H9 (cell line): ENCODE data around the gene CCDC28A. TPM values are rescaled to one million over a fixed set of nuclear protein-coding genes. Genes with fewer than 3 reads are reported as not detected.

Experiments
- DNase-seq: peaks from one replicate; pipeline ENCODE4 v3.0.0-alpha.2; 2017
- H2AFZ ChIP-seq: one replicate; pipeline ENCODE4 v1.6.1; 2013; ENCODE audit warnings: mild to moderate bottlenecking, low read length, control low read depth, moderate library complexity
- H2AK5ac ChIP-seq: 2 replicates; pipeline ENCODE4 v1.6.1; 2013; ENCODE audit warnings: low read length, control low read depth, mixed read lengths; ENCODE audit not compliant: insufficient read length
- H2BK120ac ChIP-seq: one replicate; pipeline ENCODE4 v1.6.1; 2013; ENCODE audit warnings: low read depth, mild to moderate bottlenecking, low read length, control low read depth, inconsistent platforms; ENCODE audit not compliant: poor library complexity, severe bottlenecking
- H2BK12ac ChIP-seq: 2 replicates; pipeline ENCODE4 v1.6.1; 2013; ENCODE audit warnings: low read length, control low read depth, mixed read lengths, low read depth; ENCODE audit not compliant: insufficient read length
- H2BK15ac ChIP-seq: 2 replicates; pipeline ENCODE4 v1.6.1; 2013; ENCODE audit warnings: low read depth, low read length, control low read depth
- H2BK20ac ChIP-seq: one replicate; pipeline ENCODE4 v1.6.1; 2013; ENCODE audit warnings: low read depth, mild to moderate bottlenecking, low read length, control low read depth, inconsistent platforms; ENCODE audit not compliant: poor library complexity, severe bottlenecking
- H2BK5ac ChIP-seq: 2 replicates; pipeline ENCODE4 v1.6.1; 2013; ENCODE audit warnings: low read length, control low read depth, mixed read lengths; ENCODE audit not compliant: insufficient read length
- H3K14ac ChIP-seq: 2 replicates; pipeline ENCODE4 v1.6.1; 2013; ENCODE audit warnings: low read length, control low read depth; ENCODE audit not compliant: insufficient read depth
- H3K18ac ChIP-seq: 2 replicates; pipeline ENCODE4 v1.6.1; 2013; ENCODE audit warnings: low read depth, mild to moderate bottlenecking, mixed read lengths, low read length, control low read depth; ENCODE audit not compliant: insufficient read length
- H3K23ac ChIP-seq: 2 replicates; pipeline ENCODE4 v1.6.1; 2013; ENCODE audit warnings: low read length, control low read depth, mixed read lengths, low read depth; ENCODE audit not compliant: insufficient read length
- H3K23me2 ChIP-seq: 2 replicates; pipeline ENCODE4 v1.6.1; 2013; ENCODE audit warnings: low read depth, mild to moderate bottlenecking, mixed read lengths, low read length, control low read depth; ENCODE audit not compliant: insufficient read length, poor library complexity, severe bottlenecking
- H3K27ac ChIP-seq: 2 replicates; pipeline ENCODE4 v1.5.1; 2013; ENCODE audit warnings: low read length, control low read depth, mixed read lengths, low read depth; ENCODE audit not compliant: insufficient read length
- H3K27me3 ChIP-seq: 2 replicates; pipeline ENCODE4 v1.6.1; 2013; ENCODE audit warnings: low read length, control low read depth, inconsistent platforms; ENCODE audit not compliant: insufficient read depth
- H3K4ac ChIP-seq: 2 replicates; pipeline ENCODE4 v1.6.1; 2013; ENCODE audit warnings: low read depth, mild to moderate bottlenecking, control low read depth, inconsistent platforms, low read length, moderate library complexity
- H3K4me1 ChIP-seq: 2 replicates; pipeline ENCODE4 v1.6.1; 2013; ENCODE audit warnings: low read length, control low read depth, inconsistent platforms; ENCODE audit not compliant: insufficient read depth
- H3K4me2 ChIP-seq: 2 replicates; pipeline ENCODE4 v1.6.1; 2013; ENCODE audit warnings: low read length, control low read depth, mixed read lengths; ENCODE audit not compliant: insufficient read length, insufficient read depth
- H3K56ac ChIP-seq: 2 replicates; pipeline ENCODE4 v1.6.1; 2013; ENCODE audit warnings: low read depth, mild to moderate bottlenecking, mixed read lengths, low read length, control low read depth; ENCODE audit not compliant: insufficient read length
- H3K79me1 ChIP-seq: 2 replicates; pipeline ENCODE4 v1.6.1; 2013; ENCODE audit warnings: low read depth, mild to moderate bottlenecking, moderate library complexity, low read length, control low read depth, inconsistent platforms; ENCODE audit not compliant: insufficient read depth, poor library complexity, severe bottlenecking
- H3K79me2 ChIP-seq: 2 replicates; pipeline ENCODE4 v1.6.1; 2013; ENCODE audit warnings: low read length, control low read depth, inconsistent platforms; ENCODE audit not compliant: insufficient read depth
- H3K9ac ChIP-seq: 2 replicates; pipeline ENCODE4 v1.6.1; 2013; ENCODE audit warnings: low read length, control low read depth, mixed read lengths; ENCODE audit not compliant: insufficient read length; ENCODE audit errors: extremely low read depth
- H3K9me3 ChIP-seq: one replicate; pipeline ENCODE4 v1.6.1; 2013; ENCODE audit warnings: low read depth, low read length, inconsistent platforms; ENCODE audit not compliant: control insufficient read depth
- H3T11ph ChIP-seq: one replicate; pipeline ENCODE4 v1.6.1; 2013; ENCODE audit warnings: mild to moderate bottlenecking, low read length, control low read depth, inconsistent platforms
- H4K20me1 ChIP-seq: one replicate; pipeline ENCODE4 v1.6.1; 2013; ENCODE audit not compliant: control insufficient read depth, insufficient read length, insufficient read depth
- H4K5ac ChIP-seq: 2 replicates; pipeline ENCODE4 v1.6.1; 2013; ENCODE audit warnings: low read depth, mild to moderate bottlenecking, mixed read lengths, low read length, control low read depth; ENCODE audit not compliant: insufficient read length
- H4K8ac ChIP-seq: replicated peaks from 2 replicates; pipeline ENCODE4 v1.6.1; 2013; ENCODE audit warnings: low read length, control low read depth, mixed read lengths, low read depth; ENCODE audit not compliant: insufficient read length
- H4K91ac ChIP-seq: 2 replicates; pipeline ENCODE4 v1.6.1; 2013; ENCODE audit warnings: low read depth, mild to moderate bottlenecking, moderate library complexity, mixed read lengths, low read length, control low read depth; ENCODE audit not compliant: insufficient read length
- H3K27ac Mint-ChIP-seq, 3 experiments: 2 replicates in 2 of 3; 3 replicates in 1 of 3; pipeline ENCODE4 v1.8.0; 2020 to 2021; ENCODE audit warnings: mixed read lengths in 3 of 3, mild to moderate bottlenecking in 1 of 3, moderate library complexity in 1 of 3
- H3K27me3 Mint-ChIP-seq: 2 replicates; pipeline ENCODE4 v1.8.0; 2021; ENCODE audit warnings: low read depth, mild to moderate bottlenecking, moderate library complexity, mixed read lengths
- H3K36me3 Mint-ChIP-seq, 3 experiments: 2 replicates in 2 of 3; 3 replicates in 1 of 3; pipeline ENCODE4 v1.8.0; 2020 to 2021; ENCODE audit warnings: low read depth in 3 of 3, mixed read lengths in 3 of 3; ENCODE audit not compliant: insufficient read depth in 1 of 3
- H3K4me1 Mint-ChIP-seq, 2 experiments: 2 replicates each; pipeline ENCODE4 v1.8.0; 2020; ENCODE audit warnings: mixed read lengths in 2 of 2
- H3K4me3 Mint-ChIP-seq, 2 experiments: 2 replicates in 1 of 2; 3 replicates in 1 of 2; pipeline ENCODE4 v1.8.0; 2020 to 2021; ENCODE audit warnings: mild to moderate bottlenecking in 2 of 2, mixed read lengths in 2 of 2, moderate library complexity in 1 of 2
- H3K9me3 Mint-ChIP-seq, 2 experiments: 2 replicates in 1 of 2; 3 replicates in 1 of 2; pipeline ENCODE4 v1.8.0; 2020; ENCODE audit warnings: mild to moderate bottlenecking in 2 of 2, mixed read lengths in 2 of 2, moderate library complexity in 1 of 2
- WGBS: extraction: QIAGEN DNeasy Blood & Tissue Kit; methylation state at CpG from one replicate; pipeline ENCODE4 v1.1.7; 2013; ENCODE audit warnings: missing lambda C conversion rate, low lambda C conversion rate, mixed read lengths; ENCODE audit not compliant: insufficient read length; ENCODE audit errors: extremely low coverage; 5-methylcytosine and 5-hydroxymethylcytosine counted together
- total RNA-seq: library from RNA; stranded (reverse); gene quantifications from 2 replicates; pipeline ENCODE4 v1.2.1, GENCODE V29; 2021
- TF ChIP-seq, protein P1 (sequence below): fragments of 200-600 bp; sonication (generic); conservative IDR thresholded peaks from 3 replicates; pipeline ENCODE4 v1.8.0; 2021; ENCODE audit warnings: antibody characterized with exemption, mild to moderate bottlenecking

CCDC28A gene
- total RNA-seq, 1 experiment from 2014 or later, result 12.9 TPM

DNA sequence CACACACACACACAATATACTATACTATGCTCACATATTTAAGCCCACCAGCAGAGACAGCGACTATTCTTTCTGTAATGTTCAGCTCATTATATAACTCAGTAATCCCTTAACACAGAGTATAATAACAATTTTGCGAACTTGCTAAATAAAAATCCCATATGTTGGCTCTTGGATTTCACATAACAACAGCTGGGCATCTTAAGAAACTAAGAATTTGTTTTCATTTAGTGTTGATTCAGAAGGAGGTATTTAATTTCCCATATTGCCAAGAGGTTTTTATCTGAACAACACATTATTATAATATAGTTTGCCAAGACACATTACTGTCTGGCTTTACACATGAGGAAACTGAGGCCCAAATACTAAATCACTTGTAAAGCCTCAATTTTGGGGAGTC is 29.8 kb downstream of the CCDC28A start:
- WGBS, result no CpG with 5 or more reads among the region's 2 CpGs
- TF ChIP-seq, protein P1, sequence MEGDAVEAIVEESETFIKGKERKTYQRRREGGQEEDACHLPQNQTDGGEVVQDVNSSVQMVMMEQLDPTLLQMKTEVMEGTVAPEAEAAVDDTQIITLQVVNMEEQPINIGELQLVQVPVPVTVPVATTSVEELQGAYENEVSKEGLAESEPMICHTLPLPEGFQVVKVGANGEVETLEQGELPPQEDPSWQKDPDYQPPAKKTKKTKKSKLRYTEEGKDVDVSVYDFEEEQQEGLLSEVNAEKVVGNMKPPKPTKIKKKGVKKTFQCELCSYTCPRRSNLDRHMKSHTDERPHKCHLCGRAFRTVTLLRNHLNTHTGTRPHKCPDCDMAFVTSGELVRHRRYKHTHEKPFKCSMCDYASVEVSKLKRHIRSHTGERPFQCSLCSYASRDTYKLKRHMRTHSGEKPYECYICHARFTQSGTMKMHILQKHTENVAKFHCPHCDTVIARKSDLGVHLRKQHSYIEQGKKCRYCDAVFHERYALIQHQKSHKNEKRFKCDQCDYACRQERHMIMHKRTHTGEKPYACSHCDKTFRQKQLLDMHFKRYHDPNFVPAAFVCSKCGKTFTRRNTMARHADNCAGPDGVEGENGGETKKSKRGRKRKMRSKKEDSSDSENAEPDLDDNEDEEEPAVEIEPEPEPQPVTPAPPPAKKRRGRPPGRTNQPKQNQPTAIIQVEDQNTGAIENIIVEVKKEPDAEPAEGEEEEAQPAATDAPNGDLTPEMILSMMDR, result no peak
- peaks cover 0 to 5% (median 0%) of the 10 kb centered on the region in 3 experiments; a peak in 1 of 7 replicates for H3K36me3 Mint-ChIP-seq
- Histone ChIP-seq H3K79me1 (no peaks in the 10 kb centered on the region), H4K20me1 (no peaks in the 10 kb centered on the region), H2AFZ (no peak overlapping the region), H2AK5ac (no peak overlapping the region), H3K27me3 (no peaks in the 10 kb centered on the region), H3K9me3 (no peaks in the 10 kb centered on the region), H3K4ac (no peak overlapping the region), H3K79me2 (no peaks in the 10 kb centered on the region), H3K27ac (no peak overlapping the region), H3K23ac (no peak overlapping the region), H3K56ac (no peak overlapping the region), H4K8ac (no peak overlapping the region), H2BK120ac (no peak overlapping the region), H3T11ph (no peak overlapping the region), H4K91ac (no peak overlapping the region), H2BK5ac (no peak overlapping the region), H3K9ac (no peak overlapping the region), H2BK20ac (no peak overlapping the region), H3K18ac (no peak overlapping the region), H2BK15ac (no peak overlapping the region), H3K14ac (no peak overlapping the region), H2BK12ac (no peak overlapping the region), H3K23me2 (no peaks in the 10 kb centered on the region), H3K4me2 (no peak overlapping the region), H3K4me1 (no peaks in the 10 kb centered on the region), H4K5ac (no peak overlapping the region)
- no peak overlapping the region for H3K27ac Mint-ChIP-seq
- H3K4me1 Mint-ChIP-seq, result no peaks in the 10 kb centered on the region; a peak in 1 of 4 replicates
- peaks cover 1% of the 10 kb centered on the region; the same call in 1 of the 2 replicates for H3K27me3 Mint-ChIP-seq
- DNase-seq, result no peak
- peaks cover 6 to 8% of the 10 kb centered on the region in 2 experiments; a peak in 4 of 5 replicates for H3K9me3 Mint-ChIP-seq
- H3K4me3 Mint-ChIP-seq, result no peak overlapping the region
